ENCODE data around the gene RFNG. TPM values are rescaled to one million over a fixed set of nuclear protein-coding genes. Genes with fewer than 3 reads are reported as not detected.

Gene RFNG
- total and polyA plus RNA-seq, 2 of the 4 experiments (the other 2 are of a cell fraction) = 6.8 to 47.3 TPM

DNA sequence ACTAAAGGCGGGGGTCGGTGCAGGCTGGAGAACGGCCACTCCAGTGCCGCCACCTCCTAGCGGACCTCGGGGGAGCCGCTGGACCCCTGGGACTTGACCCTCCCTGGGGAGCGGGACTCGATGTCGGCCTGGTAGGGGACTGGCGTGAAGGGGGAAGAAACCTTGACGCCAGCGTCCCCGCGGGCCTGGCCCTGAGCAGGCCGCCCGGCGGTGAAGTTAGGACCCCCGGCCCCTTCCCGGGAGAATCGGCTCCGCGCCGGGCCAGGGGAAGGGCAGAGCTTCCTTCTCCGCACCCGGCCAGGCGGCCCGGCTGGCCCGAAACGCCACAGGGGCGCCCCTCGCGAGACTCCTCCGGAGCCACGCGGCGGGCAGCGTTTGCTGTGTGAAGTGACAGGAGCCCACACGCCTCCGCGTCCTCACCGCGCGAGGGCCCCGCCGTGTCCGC is 13.6 kb upstream of the RFNG start:
- peaks cover 10% of the 10 kb centered on the region for H3K4me1 ChIP-seq (ENCODE audit: control insufficient read depth, insufficient read depth, low read length)
- ChIA-PET CTCF (no interaction called here), POLR2A (ENCODE audit: unreplicated experiment) (no interaction called here)
- WGBS, 2 experiments (ENCODE audit: extremely low coverage in 2 of 2, insufficient read length in 1 of 2) = 1% methylated on average over 18 of the region's 47 CpGs; no CpG with 5 or more reads in 1 of the 2 experiments
- peak overlapping the region; percentile 98 for H2AK9ac ChIP-seq (replicated peaks; ENCODE audit: low read depth, low read length, poor library complexity)
- H2AFZ ChIP-seq (replicated peaks; ENCODE audit: low read length, poor library complexity) = peak overlapping the region; percentile 100
- H2BK5ac ChIP-seq (ENCODE audit: low read depth, low read length, poor library complexity, severe bottlenecking) = peak overlapping the region; percentile 21
- H2BK15ac ChIP-seq (ENCODE audit: low read depth, low read length) = no peak overlapping the region
- no peak overlapping the region for H2BK20ac ChIP-seq (ENCODE audit: low read depth, low read length)
- peak; percentile 24 for DNase-seq
- H3K27me3 ChIP-seq (ENCODE audit: control insufficient read depth, insufficient read depth, low read length) = no peaks in the 10 kb centered on the region
- no peak overlapping the region for H2BK120ac ChIP-seq (ENCODE audit: low read depth, low read length)
- no peak for TF ChIP-seq RFX5 (IDR thresholded peaks at IDR 0.05; ENCODE audit: low read depth, low read length)
- TF ChIP-seq MXI1 (IDR thresholded peaks at IDR 0.05; ENCODE audit: borderline replicate concordance, low read depth, low read length) = peak; percentile 97
- TF ChIP-seq POLR2A (IDR thresholded peaks at IDR 0.05; ENCODE audit: low read depth, low read length) = peak; percentile 46; the same call in 1 of the 2 replicates
- H3K14ac ChIP-seq (replicated peaks; ENCODE audit: low read depth, low read length) = no peak overlapping the region; the same call in 1 of the 2 replicates
- H3K56ac ChIP-seq (ENCODE audit: extremely low read depth, insufficient read depth, low read length) = no peak overlapping the region
- intact Hi-C loops (cut with micrococcal nuclease) (no loop called here), dilution Hi-C loops (cut with HindIII; ENCODE audit: low sequenced_read_pairs, unreplicated experiment) (no loop called here), in situ Hi-C loops (cut with MboI; ENCODE audit: low sequenced_read_pairs) (no loop called here)
- H4K5ac ChIP-seq (ENCODE audit: low read depth, low read length) = peak overlapping the region; percentile 25; the same call in 1 of the 2 replicates
- peaks cover 5 to 36% of the 10 kb centered on the region in 2 experiments; a peak in 3 of 4 replicates for H3K79me1 ChIP-seq (ENCODE audit: low read depth in 1 of 2, low read length in 2 of 2)
- no peak overlapping the region; the same call in 1 of the 2 replicates for H3K23ac ChIP-seq (ENCODE audit: low read depth, low read length)
- H3K4ac ChIP-seq (ENCODE audit: low read depth, low read length) = peak overlapping the region; percentile 29
- H2AK5ac ChIP-seq (ENCODE audit: low read depth, low read length) = peak overlapping the region; percentile 43
- peak overlapping the region; percentile 51 for H3K27ac ChIP-seq (ENCODE audit: insufficient read depth, low read length)
- H4K20me1 ChIP-seq (ENCODE audit: insufficient read depth, low read length) = peaks cover 3% of the 10 kb centered on the region; the same call in 1 of the 2 replicates
- BruUV-seq (replicated peaks) = no TSS peak
- no peak overlapping the region for H3K18ac ChIP-seq (ENCODE audit: low read depth, low read length)
- no peaks in the 10 kb centered on the region for H3K9me3 ChIP-seq (ENCODE audit: control insufficient read depth, insufficient read depth, low read length)
- H3K4me2 ChIP-seq (ENCODE audit: low read depth, low read length) = peak overlapping the region; percentile 88
- H3K9ac ChIP-seq (ENCODE audit: low read depth, low read length) = peak overlapping the region; percentile 76
- H3K36me3 ChIP-seq (ENCODE audit: control insufficient read depth, insufficient read depth, low read length) = peaks cover 32% of the 10 kb centered on the region
- H4K91ac ChIP-seq (ENCODE audit: insufficient read depth, low read depth, low read length) = no peak overlapping the region; the same call in 1 of the 2 replicates
- no peaks in the 10 kb centered on the region; the same call in 1 of the 2 replicates for H3K9me1 ChIP-seq (ENCODE audit: insufficient read depth, low read length)
- ATAC-seq (ENCODE audit: low read depth) = peak; percentile 68
- peak overlapping the region; percentile 57 for H3K4me3 ChIP-seq (ENCODE audit: insufficient read depth, low read depth, low read length)
- peak overlapping the region; percentile 34 to 67; a peak in 3 of 4 replicates for H4K8ac ChIP-seq (ENCODE audit: low read depth in 2 of 2, low read length in 2 of 2)
